ENCODE measurements around the gene ERC2. TPM values are rescaled to one million over a fixed set of nuclear protein-coding genes. Genes with fewer than 3 reads are reported as not detected.

ERC2 gene
- total RNA-seq, 1 donor from 2014 or later, result 1.5 TPM

DNA sequence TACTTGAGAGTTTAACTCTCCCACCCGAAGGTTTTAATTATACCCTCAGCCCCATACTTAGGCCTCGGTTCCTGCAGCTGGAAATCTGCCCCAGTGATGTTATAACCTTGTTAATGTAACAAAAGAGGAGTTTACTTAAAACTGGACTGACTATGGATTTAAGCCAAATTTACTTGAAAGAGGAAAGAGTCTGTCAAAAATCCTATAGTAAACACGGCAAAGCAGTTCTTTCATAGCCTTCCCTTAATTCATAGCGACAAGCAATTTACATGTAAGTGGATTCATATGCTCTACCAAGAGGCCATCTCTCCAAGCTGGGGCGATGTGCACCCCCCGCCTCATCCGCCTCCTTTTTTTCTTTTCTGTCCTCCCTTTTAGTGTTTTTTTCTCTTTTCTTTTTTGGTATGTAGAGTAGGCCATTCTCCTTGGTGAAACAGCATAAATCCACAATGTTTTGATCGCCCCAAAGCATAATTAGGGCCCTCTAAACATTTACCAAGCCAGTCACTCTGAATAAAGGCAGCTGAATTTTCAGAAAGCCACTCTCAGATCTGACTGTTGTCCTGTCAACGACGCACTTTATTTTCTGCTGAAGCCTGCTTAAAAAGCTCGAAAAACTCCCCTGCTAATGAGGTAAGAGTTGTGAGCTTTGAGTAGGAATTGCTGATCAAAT is 608.1 kb downstream of the ERC2 start:
- no peak overlapping the region for H3K27ac ChIP-seq
- no peaks in the 10 kb centered on the region for H3K4me1 ChIP-seq
- no peak for ATAC-seq
- no peaks in the 10 kb centered on the region for H3K9me3 ChIP-seq
- TF ChIP-seq, protein P1, sequence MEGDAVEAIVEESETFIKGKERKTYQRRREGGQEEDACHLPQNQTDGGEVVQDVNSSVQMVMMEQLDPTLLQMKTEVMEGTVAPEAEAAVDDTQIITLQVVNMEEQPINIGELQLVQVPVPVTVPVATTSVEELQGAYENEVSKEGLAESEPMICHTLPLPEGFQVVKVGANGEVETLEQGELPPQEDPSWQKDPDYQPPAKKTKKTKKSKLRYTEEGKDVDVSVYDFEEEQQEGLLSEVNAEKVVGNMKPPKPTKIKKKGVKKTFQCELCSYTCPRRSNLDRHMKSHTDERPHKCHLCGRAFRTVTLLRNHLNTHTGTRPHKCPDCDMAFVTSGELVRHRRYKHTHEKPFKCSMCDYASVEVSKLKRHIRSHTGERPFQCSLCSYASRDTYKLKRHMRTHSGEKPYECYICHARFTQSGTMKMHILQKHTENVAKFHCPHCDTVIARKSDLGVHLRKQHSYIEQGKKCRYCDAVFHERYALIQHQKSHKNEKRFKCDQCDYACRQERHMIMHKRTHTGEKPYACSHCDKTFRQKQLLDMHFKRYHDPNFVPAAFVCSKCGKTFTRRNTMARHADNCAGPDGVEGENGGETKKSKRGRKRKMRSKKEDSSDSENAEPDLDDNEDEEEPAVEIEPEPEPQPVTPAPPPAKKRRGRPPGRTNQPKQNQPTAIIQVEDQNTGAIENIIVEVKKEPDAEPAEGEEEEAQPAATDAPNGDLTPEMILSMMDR (IDR thresholded peaks at IDR 0.05), result no peak
- no peak for DNase-seq
- no peaks in the 10 kb centered on the region for H3K27me3 ChIP-seq (ENCODE audit: low read depth)
- no peaks in the 10 kb centered on the region for H3K36me3 ChIP-seq
- intact Hi-C loops (cut with DNase I), result no loop called here
- no peak overlapping the region for H3K4me3 ChIP-seq

DNA sequence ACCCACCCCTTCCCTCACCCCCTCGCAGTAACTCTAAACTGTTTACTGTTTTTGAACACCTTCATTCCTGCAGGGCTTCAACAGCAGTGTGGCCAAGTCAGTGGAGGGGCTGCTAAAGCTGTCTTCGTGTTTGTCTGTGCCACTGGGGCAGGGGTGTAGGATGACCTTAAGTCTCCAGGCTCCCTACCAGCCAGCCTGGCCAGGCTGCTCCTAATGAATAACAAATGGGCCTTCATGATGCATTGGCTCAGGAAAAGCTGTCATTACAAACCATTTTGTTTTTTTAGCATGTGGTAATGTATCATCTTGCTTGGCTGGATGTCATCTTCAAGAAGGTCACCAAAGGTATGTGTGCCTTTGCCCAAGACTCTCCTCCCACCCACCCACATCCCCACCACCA is 609.0 kb downstream of the ERC2 start:
- Histone ChIP-seq H3K4me1 (no peaks in the 10 kb centered on the region), H3K27me3 (ENCODE audit: low read depth) (no peaks in the 10 kb centered on the region), H3K4me3 (no peak overlapping the region), H3K36me3 (no peaks in the 10 kb centered on the region), H3K27ac (no peak overlapping the region), H3K9me3 (no peaks in the 10 kb centered on the region)
- intact Hi-C loops (cut with DNase I), result no loop called here
- TF ChIP-seq, protein P1 (IDR thresholded peaks at IDR 0.05), result no peak
- DNase-seq (no peak), ATAC-seq (no peak)

DNA sequence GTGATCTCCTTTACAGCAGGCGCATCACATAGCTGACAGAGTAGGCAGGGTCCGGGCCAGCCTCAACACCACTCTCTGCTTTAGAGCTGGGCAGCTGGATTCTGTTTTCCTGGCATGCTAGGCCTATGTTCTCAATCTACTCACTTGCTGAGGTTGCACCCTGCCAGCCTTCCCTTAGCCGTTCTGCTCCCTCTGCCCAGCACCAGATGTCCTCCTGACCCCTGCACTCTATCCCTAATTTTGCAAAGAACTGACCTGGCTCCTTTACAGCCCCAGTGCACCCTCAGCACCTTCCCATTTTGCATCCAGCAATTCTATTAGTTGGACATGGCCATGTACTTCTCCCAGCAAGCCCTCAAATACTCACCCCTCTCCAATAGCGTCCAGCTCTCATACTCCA is 609.5 kb downstream of the ERC2 start:
- Histone ChIP-seq H3K27ac (no peak overlapping the region), H3K9me3 (no peaks in the 10 kb centered on the region), H3K36me3 (no peaks in the 10 kb centered on the region), H3K4me3 (no peak overlapping the region), H3K4me1 (no peaks in the 10 kb centered on the region), H3K27me3 (ENCODE audit: low read depth) (no peaks in the 10 kb centered on the region)
- intact Hi-C loops (cut with DNase I), result no loop called here
- ATAC-seq, result peak in 1 of 2 donors; percentile 11
- TF ChIP-seq, protein P1 (IDR thresholded peaks at IDR 0.05), result no peak
- no peak for DNase-seq

DNA sequence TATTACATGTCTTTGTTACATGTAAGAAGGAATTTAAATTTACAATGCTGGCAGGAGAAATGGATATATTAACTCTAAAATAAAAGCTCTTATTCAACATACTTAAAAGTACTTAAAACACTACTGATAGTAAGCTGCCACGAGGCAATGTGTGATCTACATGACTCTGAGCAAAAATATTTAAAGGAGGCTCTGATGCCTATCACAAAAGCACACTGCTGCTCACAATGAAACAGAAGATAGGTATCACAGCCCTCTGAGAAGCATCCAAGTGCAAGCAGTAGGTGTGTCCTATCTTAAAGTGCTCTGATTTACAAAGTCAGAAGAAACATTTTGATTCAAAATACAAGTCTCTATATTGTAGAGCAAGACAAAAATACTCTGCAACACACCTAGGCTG is 610.0 kb downstream of the ERC2 start:
- Histone ChIP-seq H3K27me3 (ENCODE audit: low read depth) (no peaks in the 10 kb centered on the region), H3K27ac (no peak overlapping the region), H3K4me1 (no peaks in the 10 kb centered on the region), H3K4me3 (no peak overlapping the region), H3K9me3 (no peaks in the 10 kb centered on the region), H3K36me3 (no peaks in the 10 kb centered on the region)
- ATAC-seq (peak in 1 of 2 donors; percentile 65), DNase-seq (no peak)
- intact Hi-C loops (cut with DNase I), result no loop called here
- TF ChIP-seq, protein P1 (IDR thresholded peaks at IDR 0.05), result no peak

DNA sequence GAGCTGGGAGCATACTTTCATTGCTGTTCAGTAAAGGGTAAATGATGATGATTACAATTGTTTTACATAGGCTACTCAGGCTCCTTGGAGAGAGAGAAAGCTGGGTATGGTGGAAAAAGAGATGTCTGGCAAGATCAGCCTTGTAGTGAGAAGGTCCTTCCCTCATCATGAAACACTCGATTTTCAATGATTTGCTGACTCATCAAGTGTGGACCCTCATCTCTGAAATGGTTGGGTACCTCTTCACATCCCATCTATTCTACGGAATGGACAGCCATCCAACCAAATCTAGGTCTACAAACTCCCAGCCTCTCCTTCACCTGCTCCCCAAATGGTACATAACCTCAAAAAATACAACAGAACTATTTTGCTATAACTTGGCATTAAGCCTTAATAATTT is 610.6 kb downstream of the ERC2 start:
- TF ChIP-seq, protein P1 (IDR thresholded peaks at IDR 0.05), result no peak
- ATAC-seq (no peak), DNase-seq (no peak)
- intact Hi-C loops (cut with DNase I), result no loop called here
- Histone ChIP-seq H3K4me3 (no peak overlapping the region), H3K27me3 (ENCODE audit: low read depth) (no peaks in the 10 kb centered on the region), H3K36me3 (no peaks in the 10 kb centered on the region), H3K27ac (no peak overlapping the region), H3K4me1 (no peaks in the 10 kb centered on the region), H3K9me3 (no peaks in the 10 kb centered on the region)

All from lower lobe of right lung (tissue), 2 donors.